Left colon (tissue), 2 donors: ENCODE results near the gene POLR3K. TPM values are rescaled to one million over a fixed set of nuclear protein-coding genes. Genes with fewer than 3 reads are reported as not detected.
"Not testable (repeated sequence)": the region's sequence is repeated elsewhere in the genome, so short reads cannot be mapped to it uniquely, and the experiment has no call there.

Experiments used
- ATAC-seq: fragments of 200-7000 bp; cut with Tn5 transposase; one replicate; pipeline ENCODE4 v1.9.1; 2020; ENCODE audit warnings: mild to moderate bottlenecking, moderate library complexity
- DNase-seq, 2 donors: peaks; one replicate each; pipeline ENCODE4 v3.0.0-alpha.2; 2020
- intact Hi-C, 2 donors: fragments of 100-400 bp; cut with DNase I in 1 of 2; cut with micrococcal nuclease in 1 of 2; formaldehyde crosslinking; loops; one replicate each; pipeline versions ENCODE4 v1.11.2 to v1.14.0; 2022; cut with DNase I, micrococcal nuclease
- total RNA-seq, 2 donors: library from RNA; stranded (reverse); fragmentation: NEBNext Ultra II Directional; extraction: Animal tissue kit (Norgen Biotek cat#: 25700); gene quantifications; one replicate each; pipeline ENCODE4 v1.2.1, GENCODE V29; 2021
- donor health status: DM: no; HTN: no; CAD: no.
- donor health status: DM: yes; HTN: yes; CAD: no.

POLR3K gene
- total RNA-seq, 2 donors from 2014 or later = 10.9 to 18.3 TPM

- intact Hi-C loops = no loop called here
- DNase-seq (no peak), ATAC-seq (no peak)
Observed at GRCh38 chr16:56231-56927, 3.0 kb upstream of the POLR3K start.

GRCh38 chr16:55571-56136, 2.2 kb upstream of the POLR3K start:
- ATAC-seq (no peak), DNase-seq (no peak)
- intact Hi-C loops = no loop called here

GRCh38 chr16:54237-54581, 801 bp upstream of the POLR3K start:
- intact Hi-C loops = no loop called here
- DNase-seq (no peak), ATAC-seq (no peak)

GRCh38 chr16:50769-51591, 2.4 kb downstream of the POLR3K start:
- intact Hi-C loops = no loop called here
- DNase-seq (peak in 1 of 2 donors; percentile 12), ATAC-seq (no peak)

- DNase-seq (peak in 1 of 2 donors; percentile 17), ATAC-seq (no peak)
- intact Hi-C loops = no loop called here
Observed at GRCh38 chr16:47234-47633, 6.2 kb downstream of the POLR3K start.

GRCh38 chr16:46510-46909, 6.9 kb downstream of the POLR3K start:
- DNase-seq, ATAC-seq, intact Hi-C loops: not testable (repeated sequence)

GRCh38 chr16:45454-45853, 8.0 kb downstream of the POLR3K start:
- intact Hi-C loops = no loop called here
- DNase-seq (peak in 1 of 2 donors; percentile 7), ATAC-seq (no peak)

GRCh38 chr16:44655-45054, 8.8 kb downstream of the POLR3K start:
- DNase-seq (peak in 1 of 2 donors; percentile 7), ATAC-seq (no peak)
- intact Hi-C loops = no loop called here

- intact Hi-C loops = no loop called here
- DNase-seq (peak in 1 of 2 donors; percentile 15), ATAC-seq (no peak)
Observed at GRCh38 chr16:43294-43693, 10.1 kb downstream of the POLR3K start.

- no peak for ATAC-seq
- intact Hi-C loops = no loop called here
- DNase-seq = no peak
Observed at GRCh38 chr16:42691-43090, 10.7 kb downstream of the POLR3K start.

GRCh38 chr16:42069-42457, 11.3 kb downstream of the POLR3K start:
- ATAC-seq (no peak), DNase-seq (peak in 1 of 2 donors; percentile 20)
- intact Hi-C loops = no loop called here

- ATAC-seq (no peak), DNase-seq (peak in 1 of 2 donors; percentile 15)
- intact Hi-C loops = no loop called here
Observed at GRCh38 chr16:41439-42068, 11.9 kb downstream of the POLR3K start.

GRCh38 chr16:38941-39892, 14.2 kb downstream of the POLR3K start:
- intact Hi-C loops = no loop called here
- ATAC-seq (peak; percentile 96), DNase-seq (peak; percentile 76 to 89)

GRCh38 chr16:38206-38605, 15.2 kb downstream of the POLR3K start:
- intact Hi-C loops, ATAC-seq: not testable (repeated sequence)
- DNase-seq = peak in 1 of 2 donors; percentile 21

- DNase-seq (peak in 1 of 2 donors; percentile 24), ATAC-seq (no peak)
- intact Hi-C loops = no loop called here
Observed at GRCh38 chr16:37511-37910, 15.9 kb downstream of the POLR3K start.

GRCh38 chr16:36336-36984, 16.9 kb downstream of the POLR3K start:
- no peak for ATAC-seq
- peak in 1 of 2 donors; percentile 23 for DNase-seq
- intact Hi-C loops = no loop called here

- intact Hi-C loops = no loop called here
- no peak for ATAC-seq
- DNase-seq = peak in 1 of 2 donors; percentile 22
Observed at GRCh38 chr16:35678-36305, 17.6 kb downstream of the POLR3K start.
